Stimulated activated CD8-positive, alpha-beta memory T cell treated with anti-CD3 and anti-CD28 coated beads, Interleukin-15, amount 100 ng/mL, for 4 hours (primary cell): ENCODE measurements around the gene ACAA2.
A peak's percentile ranks its signal among the peaks of the same experiment; 100 is the strongest.

Experiments used
- DNase-seq, 2 donors: peaks; one replicate each; pipeline ENCODE4 v3.0.0-alpha.2; 2020; ENCODE audit warnings: low read depth in 2 of 2

Gene ACAA2

GRCh38 chr18:49813319-49814146 lies at the start of gene ACAA2:
ACAA2 (minus strand) TSS chr18:49813533; CDS start chr18:49813484, 49 bp downstream.
- DNase-seq, result peak; percentile 65 to 70

GRCh38 chr18:49862656-49863385 lies 49.5 kb upstream of the ACAA2 start:
- no peak for DNase-seq

- no peak for DNase-seq
These were observed 48.3 kb upstream of the ACAA2 start for GRCh38 chr18:49861659-49862058.

- DNase-seq, result no peak
These were observed 46.4 kb upstream of the ACAA2 start for GRCh38 chr18:49859725-49860124.

GRCh38 chr18:49859021-49859359 lies 45.7 kb upstream of the ACAA2 start:
- no peak for DNase-seq

- peak in 1 of 2 donors; percentile 15 for DNase-seq
These were observed 45.1 kb upstream of the ACAA2 start for GRCh38 chr18:49858309-49859020.

GRCh38 chr18:49857708-49858107 lies 44.4 kb upstream of the ACAA2 start:
- DNase-seq, result no peak

GRCh38 chr18:49856496-49856895 lies 43.2 kb upstream of the ACAA2 start:
- no peak for DNase-seq

GRCh38 chr18:49855711-49856415 lies 42.5 kb upstream of the ACAA2 start:
- no peak for DNase-seq

- DNase-seq, result no peak
These were observed 41.3 kb upstream of the ACAA2 start for GRCh38 chr18:49854681-49855080.

- DNase-seq, result no peak
These were observed 40.1 kb upstream of the ACAA2 start for GRCh38 chr18:49853436-49853835.

GRCh38 chr18:49853011-49853410 lies 39.7 kb upstream of the ACAA2 start:
- no peak for DNase-seq

- no peak for DNase-seq
These were observed 38.3 kb upstream of the ACAA2 start for GRCh38 chr18:49851624-49852023.

- no peak for DNase-seq
These were observed 37.3 kb upstream of the ACAA2 start for GRCh38 chr18:49850636-49851035.

- no peak for DNase-seq
These were observed 36.2 kb upstream of the ACAA2 start for GRCh38 chr18:49849331-49850217.

GRCh38 chr18:49848115-49848514 lies 34.8 kb upstream of the ACAA2 start:
- no peak for DNase-seq

- no peak for DNase-seq
These were observed 34.2 kb upstream of the ACAA2 start for GRCh38 chr18:49847524-49847923.

GRCh38 chr18:49846718-49847470 lies 33.6 kb upstream of the ACAA2 start:
- DNase-seq, result no peak

GRCh38 chr18:49846361-49846662 lies 33.0 kb upstream of the ACAA2 start:
- no peak for DNase-seq

- DNase-seq, result no peak
These were observed 32.5 kb upstream of the ACAA2 start for GRCh38 chr18:49845629-49846360.
